Measurements from ENCODE around the gene FGF18.
"Not testable (repeated sequence)": the region's sequence is repeated elsewhere in the genome, so short reads cannot be mapped to it uniquely, and the experiment has no call there.

The FGF18 gene

DNA sequence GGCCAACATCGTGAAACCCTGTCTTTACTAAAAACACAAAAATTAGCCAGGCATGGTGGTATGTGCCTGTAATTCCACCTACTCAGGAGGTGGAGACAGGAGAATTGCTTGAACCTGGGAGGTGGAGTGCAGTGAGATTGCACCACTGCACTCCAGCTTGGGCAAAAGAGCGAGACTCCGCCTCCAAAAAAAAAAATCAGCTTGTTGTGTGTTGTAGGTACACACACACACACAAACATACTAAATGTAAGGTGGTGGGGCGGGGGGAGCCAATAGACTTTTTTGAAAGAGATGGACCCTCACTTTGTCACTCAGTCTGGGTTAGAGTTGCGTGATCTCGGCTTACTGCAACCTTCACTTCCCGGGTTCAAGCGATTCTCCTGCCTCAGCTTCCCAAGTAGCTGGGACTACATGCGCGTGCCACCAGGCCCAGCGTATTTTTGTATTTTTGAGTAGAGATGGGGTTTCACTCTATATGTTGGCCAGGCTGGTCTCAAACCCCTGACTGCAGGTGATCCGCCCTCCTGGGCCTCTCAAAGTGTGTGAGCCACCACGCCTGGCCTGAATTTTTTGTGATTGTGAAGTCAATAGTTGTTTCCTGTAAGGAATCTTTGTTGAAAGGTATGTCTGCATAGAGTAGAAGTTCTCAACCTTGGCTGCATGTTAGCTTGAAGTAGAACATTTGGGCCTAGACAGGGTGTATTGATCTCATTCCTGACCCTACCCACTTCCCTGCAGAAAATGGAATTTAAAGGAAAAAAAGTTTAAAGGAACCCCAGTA, 18.1 kb upstream of the FGF18 start:
- FAIRE-seq = no peak

DNA sequence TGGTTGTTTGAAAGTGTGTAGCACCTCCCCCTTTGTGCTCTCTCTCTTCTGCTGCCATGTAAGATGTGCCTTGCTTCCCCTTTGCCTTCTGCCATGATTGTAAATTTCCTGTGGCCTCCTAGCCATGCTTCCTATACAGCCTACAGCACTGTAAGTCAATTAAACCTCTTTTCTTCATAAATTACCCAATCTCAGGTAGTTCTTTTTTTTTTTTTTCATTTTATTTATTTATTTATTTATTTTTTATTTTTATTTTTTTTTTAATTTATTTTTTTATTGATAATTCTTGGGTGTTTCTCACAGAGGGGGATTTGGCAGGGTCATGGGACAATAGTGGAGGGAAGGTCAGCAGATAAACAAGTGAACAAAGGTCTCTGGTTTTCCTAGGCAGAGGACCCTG, 16.7 kb upstream of the FGF18 start:
- FAIRE-seq = not testable (repeated sequence)

DNA sequence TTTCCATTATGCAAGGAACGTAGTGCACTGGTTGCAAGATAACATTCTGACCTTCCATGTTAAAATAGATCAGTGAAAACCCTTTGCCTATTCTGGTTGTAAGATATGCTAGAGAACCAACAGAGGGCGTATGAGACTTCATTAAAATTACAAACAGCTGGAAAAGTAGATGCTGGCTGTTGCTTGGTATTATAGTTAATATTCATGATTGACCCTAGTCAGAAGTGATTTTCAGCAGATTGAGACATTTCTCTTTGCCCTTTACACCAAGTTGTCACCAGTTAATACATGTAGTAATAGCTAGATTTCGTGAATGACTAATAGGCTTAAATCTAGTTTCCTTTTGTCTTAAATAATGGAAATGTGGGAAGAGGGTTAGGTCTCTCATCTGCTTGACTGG, 13.8 kb upstream of the FGF18 start:
- FAIRE-seq = peak; percentile 62

DNA sequence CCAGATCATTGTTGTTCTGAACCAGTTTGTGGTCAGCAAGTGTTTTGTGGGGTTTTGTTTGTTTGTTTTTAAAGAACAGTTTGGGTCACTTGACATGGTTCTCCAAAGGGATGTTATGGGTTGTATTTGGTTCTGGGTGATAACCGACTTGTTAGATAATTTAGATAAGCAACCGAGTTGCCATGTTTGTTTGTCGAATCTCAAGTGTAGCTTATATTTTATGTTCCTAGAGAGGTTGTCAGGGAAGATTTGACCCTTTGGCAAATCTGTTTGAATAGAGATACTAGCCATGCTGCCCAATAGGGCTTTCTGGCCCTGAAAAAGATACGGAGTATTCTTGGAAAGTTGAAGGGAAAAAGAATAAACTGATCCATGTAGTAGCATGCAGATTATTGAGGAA, 12.2 kb upstream of the FGF18 start:
- FAIRE-seq = no peak

DNA sequence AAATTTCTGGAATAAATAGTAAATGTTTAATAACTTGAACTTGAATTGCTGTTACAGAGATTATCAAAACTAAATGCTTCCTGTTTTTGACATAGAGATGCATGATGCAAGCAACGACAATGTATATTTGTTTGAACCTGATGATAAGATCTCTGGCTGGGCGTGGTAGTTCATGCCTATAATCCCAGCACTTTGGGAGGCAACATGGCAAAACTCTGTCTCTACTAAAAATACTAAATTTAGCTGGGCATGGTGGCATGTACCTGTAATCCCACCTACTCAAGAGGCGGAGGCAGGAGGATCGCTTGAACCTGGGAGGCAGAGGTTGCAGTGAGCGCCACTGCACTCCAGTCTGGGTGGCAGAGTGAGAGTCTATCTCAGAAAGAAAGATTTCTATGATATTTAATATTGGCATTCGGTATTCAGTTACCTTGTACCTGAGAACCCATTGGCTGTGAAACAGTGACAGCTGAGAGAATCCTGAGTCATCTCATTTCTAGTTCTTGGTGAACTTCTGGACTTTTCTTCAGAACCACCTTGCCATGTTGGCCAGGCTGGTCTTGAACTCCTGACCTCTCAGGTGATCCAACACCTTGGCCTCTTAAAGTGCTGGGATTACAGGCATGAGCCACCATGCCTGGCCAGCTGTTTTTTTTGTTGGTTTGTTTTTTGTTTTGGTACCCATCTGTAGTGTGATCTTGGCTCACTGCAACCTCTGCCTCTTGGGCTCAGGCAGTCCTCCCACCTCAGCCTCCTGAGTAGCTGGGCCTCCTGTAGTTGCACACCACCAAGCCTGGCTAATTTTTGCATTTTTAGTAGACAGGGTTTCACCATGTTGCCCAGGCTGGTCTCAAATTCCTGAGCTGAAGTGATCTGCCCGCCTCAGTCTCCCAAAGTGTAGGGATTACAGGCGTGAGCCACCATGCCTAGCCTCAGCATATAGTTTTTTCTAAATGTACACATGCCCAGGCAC, 10.0 kb upstream of the FGF18 start:
- no peak for FAIRE-seq

DNA sequence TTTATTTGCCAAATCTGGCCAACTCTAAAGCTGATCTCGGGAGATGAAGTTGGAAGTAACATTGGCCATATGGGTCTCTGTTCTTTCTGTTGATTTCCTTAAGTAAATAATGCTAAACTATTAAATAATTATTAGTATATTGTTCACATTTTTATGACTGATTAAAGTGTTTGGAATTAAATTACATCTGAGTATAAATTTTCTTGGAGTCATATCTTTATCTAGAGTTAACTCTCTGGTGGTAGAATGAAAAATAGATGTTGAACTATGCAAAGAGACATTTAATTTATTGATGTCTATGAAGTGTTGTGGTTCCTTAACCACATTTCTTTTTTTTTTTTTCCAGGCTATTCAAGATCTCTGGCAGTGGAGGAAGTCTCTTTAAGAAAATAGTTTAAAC, 9.3 kb upstream of the FGF18 start:
- no peak for FAIRE-seq

DNA sequence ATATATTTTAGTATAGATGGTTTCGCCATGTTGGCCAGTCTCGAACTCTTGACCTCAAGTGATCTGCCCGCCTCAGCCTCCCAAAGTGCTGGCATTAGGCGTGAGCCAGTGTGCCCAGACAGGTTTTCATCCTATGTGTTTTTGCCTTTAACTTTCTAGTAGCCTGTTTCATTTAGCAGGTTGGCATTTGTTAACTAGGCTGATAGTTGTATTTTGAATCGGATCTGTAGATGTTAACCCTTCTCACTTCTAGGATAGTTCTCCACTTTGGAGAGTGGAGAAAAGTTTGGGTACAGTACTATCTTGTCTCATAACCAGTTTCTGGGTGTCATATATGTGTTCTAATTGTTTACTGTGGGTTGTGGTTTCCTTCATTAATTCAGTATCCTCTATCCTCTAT, 7.3 kb upstream of the FGF18 start:
- no peak for FAIRE-seq

DNA sequence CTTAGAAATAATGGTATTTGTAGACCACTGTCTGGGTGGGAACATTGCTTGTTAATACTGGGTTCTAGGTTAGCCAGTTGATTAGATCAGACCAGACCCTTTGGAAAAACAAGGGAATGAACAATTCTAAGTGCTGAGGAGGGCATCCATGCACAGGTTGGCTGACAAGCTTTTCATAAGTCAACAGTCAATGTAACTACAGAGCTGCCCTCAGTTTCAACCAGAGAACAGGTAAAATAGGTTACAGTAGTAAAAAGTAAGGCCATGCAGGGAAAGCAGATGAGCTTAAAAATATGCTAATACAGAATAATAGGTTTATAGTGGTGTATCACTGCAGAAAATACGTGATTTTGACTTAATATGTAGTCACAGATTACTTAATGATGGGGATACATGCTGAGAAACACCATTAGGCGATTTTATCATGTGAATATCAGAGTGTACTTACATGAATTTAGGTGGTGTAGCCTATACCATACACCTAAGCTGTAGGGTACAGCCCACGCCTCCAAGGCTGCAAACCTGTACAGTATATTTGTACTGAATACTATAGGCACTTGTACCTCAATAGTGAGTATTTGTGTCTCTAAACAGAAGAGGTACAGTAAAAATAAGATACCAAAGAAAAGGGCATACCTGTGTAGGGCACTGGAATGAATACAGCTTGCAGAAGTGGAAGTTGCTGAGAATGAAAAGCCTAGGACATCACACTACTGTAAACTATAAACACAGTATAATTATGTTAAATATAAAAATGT, 6.1 kb upstream of the FGF18 start:
- FAIRE-seq = no peak

DNA sequence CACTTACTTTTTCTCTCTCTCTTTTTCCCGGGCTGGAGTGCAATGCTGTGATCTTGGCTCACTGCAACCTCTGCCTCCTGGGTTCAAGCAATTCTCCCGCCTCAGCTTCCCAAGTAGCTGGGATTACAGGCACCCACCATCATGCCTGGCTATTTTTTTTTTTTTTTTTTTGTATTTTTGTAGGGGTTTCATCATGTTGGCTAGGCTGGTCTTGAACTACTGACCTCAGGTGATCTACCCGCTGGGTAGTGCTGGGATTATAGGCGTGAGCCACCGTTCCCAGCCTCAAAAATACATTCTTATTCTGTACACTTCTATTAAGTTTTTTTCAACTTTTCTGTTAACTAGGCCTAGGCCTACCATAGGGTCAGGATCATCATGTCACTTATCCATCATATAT, 5.5 kb upstream of the FGF18 start:
- FAIRE-seq = not testable (repeated sequence)

DNA sequence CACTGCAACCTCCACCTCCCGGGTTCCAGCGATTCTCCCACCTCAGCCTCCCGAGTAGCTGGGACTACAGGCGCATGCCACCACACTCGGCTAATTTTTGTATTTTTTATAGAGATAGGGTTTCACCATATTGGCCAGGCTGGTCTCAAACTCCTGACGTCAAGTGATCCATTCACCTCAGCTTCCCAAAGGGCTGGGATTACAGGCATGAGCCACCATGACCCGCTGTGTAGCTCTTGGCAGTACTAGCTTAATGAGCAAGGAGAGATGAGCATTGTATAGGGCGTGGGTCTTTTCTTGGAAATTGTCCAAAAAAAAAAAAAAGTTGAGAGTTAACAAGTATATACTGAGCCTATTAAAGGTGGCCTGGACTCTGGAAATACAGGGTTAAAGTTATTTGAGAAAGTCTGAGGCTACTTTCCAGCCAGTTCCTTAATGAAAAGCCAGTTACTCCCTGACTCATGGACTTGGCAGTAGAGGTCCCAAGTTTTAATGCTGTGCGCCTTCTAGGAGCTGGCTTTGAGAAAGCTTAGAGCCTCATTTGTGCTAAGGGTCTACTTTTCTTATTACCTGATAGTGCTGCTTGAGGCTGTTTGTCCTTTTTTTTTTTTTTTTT, 4.2 kb upstream of the FGF18 start:
- peak; percentile 95 for FAIRE-seq

DNA sequence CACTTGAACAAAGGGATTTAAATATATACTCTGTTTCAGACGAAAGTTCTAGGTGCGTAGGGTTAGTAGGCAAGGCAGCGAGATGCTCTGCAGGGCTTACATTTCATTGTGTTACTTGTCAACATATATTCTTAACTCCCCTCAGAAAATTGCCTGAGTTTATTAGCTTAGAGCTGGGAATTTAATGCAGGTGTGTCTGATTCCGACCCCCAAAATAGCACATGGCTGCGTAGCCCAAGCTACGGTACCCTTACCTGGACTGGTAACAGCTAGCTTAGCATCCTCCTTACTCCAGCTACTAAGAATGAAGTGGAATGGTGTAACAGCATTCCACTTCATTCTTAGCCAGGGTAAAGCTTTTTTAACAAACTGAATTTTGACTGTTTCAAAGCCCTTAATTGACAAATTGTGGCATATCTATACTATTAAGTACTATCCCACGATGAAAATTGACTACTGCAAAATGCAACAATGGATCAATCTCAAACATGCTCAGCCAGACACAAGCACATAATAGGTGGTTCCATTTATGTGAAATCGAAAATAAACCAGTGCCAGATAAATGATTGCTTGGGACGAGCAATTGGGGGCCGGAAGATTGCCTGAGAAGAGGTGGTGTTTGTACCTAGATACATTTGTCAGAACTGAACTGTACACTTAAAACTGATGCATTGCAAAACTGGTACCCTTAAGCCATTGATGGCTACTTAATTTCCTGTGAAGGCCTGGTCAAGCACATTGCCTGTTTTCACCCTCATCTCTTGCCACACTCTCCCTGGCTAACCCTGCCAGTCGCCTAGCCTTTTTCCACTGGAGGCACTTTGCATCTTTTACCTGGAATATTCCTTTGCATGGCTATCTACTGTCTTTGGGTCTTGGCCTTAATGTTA, 3.0 kb upstream of the FGF18 start:
- peak; percentile 23 for FAIRE-seq

DNA sequence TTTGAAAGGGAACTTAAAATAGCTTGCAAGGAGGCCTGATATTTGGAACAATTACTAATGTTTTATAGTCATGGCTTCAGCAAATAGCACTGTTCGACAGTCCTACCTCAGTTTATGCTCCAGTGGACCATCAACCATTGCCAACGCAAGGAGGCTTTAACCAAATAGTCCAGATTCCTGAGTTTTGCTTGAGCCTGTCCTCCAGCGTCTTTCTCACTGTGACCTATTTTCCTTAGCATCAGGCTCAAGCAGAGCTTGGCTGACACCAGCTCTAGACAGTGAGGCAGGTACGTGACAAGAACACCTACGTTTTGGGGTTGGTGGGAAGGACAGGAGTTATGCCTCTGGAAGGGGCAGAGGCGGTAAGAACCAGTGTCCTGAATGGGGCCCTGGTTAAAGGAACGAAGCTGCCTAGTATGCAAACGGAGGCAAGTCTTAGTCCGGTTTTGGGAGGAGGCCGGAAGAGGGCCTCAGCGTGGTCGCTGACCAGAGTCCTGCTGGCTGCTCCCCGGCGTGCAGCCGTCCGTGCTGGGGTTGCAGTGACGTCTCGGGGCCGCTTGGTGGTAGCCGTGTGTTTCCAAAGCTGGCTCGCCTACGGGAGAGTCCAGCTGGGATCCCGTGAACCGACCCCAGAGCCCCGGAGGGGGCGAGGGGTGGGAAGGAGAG, 998 bp upstream of the FGF18 start:
- peak; percentile 93 for FAIRE-seq

DNA sequence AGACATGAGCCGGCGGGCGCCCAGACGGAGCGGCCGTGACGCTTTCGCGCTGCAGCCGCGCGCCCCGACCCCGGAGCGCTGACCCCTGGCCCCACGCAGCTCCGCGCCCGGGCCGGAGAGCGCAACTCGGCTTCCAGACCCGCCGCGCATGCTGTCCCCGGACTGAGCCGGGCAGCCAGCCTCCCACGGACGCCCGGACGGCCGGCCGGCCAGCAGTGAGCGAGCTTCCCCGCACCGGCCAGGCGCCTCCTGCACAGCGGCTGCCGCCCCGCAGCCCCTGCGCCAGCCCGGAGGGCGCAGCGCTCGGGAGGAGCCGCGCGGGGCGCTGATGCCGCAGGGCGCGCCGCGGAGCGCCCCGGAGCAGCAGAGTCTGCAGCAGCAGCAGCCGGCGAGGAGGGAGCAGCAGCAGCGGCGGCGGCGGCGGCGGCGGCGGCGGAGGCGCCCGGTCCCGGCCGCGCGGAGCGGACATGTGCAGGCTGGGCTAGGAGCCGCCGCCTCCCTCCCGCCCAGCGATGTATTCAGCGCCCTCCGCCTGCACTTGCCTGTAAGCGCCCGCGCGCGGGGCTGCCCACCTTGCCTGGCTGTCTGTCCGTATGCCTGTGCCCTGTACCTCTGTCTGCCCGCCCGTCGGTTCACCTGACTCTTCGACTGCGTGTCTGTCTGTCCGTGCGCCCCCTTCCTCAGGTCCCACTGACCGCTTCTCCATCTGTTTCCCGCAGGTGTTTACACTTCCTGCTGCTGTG, 412 bp downstream of the FGF18 start:
- no peak for FAIRE-seq

DNA sequence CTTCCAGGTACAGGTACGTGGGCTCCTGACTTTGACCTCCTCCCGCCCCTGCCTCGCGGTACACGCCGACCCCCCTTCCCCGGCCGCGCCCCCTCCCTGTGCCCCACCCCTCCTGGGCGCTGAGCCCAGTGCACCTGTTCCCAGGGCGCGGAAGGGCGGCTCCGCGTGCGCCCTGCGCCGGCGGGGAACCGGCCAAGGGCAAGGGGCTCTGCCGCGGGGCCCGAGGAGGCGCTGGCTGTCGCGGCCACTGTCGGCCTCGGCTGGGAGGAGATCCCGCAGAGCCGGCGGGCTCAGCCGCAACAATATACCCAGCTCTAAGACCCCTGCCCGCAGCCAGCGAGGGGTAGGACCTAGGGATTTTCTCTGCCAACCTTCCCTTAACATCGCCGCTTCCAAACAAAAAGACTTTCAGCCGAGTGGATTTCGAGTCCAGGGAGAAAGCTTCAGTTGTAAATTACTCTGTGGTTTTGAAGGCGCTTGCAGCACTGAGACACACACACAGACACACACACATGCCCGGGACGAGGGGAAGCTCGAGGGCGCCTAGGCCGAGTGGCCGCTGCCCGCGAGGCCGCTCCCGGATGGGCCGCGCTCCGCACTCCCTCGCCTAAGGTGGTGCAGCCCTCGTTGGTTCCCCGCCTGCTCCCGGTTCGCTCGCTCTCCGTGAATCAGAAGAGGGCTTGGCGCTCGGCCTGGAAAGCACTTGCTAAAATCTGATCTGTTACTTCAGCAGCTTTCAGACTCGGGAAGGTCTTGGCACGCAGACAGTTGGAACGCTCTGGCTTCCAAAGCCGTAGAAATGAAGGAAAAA, 1.2 kb downstream of the FGF18 start:
- FAIRE-seq = no peak

DNA sequence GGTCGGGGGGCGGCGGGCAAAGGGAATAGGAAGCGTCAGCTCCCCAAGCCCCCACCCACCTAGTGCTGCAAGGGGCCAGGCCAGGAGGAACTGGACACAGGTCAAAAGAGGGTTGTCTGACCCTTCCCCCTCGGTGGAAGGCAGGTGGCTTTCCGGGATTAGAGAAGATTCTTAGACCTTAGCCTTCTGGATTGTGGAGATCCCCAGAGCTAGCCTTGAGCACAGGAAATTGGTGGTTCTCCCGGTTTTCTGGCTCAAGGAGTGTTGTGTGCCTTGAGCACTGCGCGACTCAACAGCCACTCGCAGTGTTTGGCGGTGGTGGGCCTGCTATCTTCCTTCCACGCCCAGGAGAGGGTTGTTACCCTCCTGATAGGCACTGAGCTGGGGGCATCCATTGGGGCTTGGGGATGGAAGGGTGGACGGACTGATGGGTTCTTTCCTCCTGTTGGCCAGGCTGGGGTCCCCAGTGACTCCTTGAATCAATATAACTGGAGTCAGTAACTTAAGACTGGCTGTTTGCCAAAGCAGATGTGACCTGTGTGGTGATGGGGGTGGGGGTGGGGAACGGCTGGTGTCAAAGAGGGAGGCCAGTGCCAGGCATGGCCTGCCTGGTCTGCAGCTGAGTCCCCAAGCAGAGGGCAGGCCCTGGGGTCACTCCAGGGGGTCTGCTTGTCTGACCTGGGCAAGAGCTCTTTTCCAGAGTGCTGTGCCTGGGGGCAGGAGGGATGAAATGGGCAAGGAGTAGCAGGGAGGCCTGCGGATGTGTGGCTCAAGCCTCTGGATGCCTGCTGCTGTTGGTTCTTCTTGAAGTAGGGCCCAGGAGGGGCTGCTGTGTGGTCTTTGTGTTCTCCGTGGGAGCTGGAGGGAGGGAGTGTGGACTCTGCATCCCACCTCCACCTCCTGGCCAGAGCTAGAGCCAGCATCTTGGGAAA, 2.1 kb downstream of the FGF18 start:
- FAIRE-seq = no peak

DNA sequence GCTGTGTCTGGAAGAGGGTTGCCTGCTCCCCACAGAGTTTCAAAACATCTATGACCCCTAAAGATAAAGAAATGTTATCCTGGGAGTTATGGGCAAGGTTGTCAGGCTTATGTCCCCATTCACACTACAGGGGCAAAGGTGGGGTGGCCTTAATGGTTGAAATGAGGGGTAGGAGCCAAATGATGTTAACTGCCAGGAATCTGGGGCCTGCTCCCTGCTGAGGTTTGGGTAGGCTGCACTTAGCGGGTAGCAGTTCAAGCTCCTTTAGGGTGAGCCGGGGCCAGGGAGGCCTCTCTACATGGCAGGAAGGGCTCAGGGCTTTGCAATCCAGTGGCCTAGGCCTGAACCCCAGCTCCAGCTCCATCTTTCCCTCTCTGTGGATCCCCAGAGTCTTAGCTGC, 3.0 kb downstream of the FGF18 start:
- no peak for FAIRE-seq

DNA sequence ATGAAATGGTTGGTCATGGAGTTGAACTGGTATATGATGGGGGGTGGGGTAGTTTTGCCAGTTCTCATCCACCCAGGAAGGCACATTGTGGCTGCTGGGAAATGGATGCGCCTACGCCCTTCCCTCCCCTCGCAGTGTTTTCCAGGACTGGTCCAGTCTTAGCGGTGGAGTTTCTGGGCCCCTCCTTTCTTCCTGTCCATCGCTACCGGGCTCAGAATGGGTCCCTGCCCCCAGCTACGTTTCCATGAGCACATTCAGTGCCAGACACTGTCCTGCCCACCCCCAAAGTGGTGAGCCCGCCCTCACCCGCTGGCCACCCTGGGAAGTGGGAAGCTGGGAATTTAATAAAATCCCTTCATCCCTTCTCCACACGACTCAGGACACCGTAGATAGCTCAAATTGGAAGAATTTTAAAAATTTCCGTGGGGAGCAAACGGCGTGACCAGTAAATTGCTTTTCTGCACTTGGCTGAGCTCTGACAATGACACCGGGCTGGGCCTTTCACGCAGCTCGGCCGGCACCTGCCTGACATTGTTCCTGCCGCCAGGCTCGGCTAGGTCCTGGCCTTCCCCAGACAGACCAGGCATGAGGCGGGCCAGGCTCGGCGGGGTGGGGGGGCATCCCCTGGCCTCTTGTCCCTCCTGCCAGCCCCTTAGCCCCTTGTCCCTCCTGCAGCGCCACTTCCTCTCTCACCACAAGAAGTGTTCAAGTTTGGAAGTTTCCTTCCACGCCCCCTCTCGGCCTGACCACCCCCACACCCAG, 3.6 kb downstream of the FGF18 start:
- no peak for FAIRE-seq

DNA sequence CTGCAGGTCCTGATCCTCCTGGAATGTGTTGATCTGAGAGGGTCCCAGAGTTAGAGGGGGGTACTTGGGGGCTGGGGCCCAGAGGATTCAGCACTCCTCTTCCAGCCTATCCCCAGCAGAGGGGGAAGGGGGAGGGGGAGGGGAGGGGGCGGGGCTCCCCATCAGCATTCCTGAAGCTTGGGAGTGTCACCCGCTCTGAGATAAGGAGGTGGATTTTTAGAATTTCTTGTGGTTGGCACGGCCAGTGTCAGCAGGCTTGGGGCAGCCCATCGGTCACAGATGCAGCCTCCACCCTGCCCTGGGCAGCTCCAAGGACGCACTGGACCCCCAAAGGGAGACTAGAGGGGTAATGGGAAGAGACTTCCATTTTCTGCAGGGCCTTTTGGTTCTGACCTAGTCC, 5.3 kb downstream of the FGF18 start:
- no peak for FAIRE-seq
